Measurements from ENCODE around the gene GABRA5.

GRCh38 chr15:26936502-26936901, 69.6 kb downstream of the GABRA5 start:
- TF ChIP-seq POLR2A (IDR thresholded peaks at IDR 0.05) (no peak), CTCF (IDR thresholded peaks at IDR 0.05) (no peak)
